Muscle of leg (tissue), 11 donors: ENCODE data around the gene PCNX2. TPM values are rescaled to one million over a fixed set of nuclear protein-coding genes. Genes with fewer than 3 reads are reported as not detected.
"Not testable (repeated sequence)": the region's sequence is repeated elsewhere in the genome, so short reads cannot be mapped to it uniquely, and the experiment has no call there.

Experiments used
- DNase-seq: peaks from one replicate; pipeline ENCODE4 v3.0.0; 2013
- H3K27ac ChIP-seq: one replicate; pipeline ENCODE4 v1.5.1; 2013; ENCODE audit warnings: mild to moderate bottlenecking, low read length, control low read depth
- H3K27me3 ChIP-seq: one replicate; pipeline ENCODE4 v1.6.1; 2013; ENCODE audit warnings: low read length; ENCODE audit not compliant: control insufficient read depth, insufficient read depth
- H3K36me3 ChIP-seq: one replicate; pipeline ENCODE4 v1.6.1; 2013; ENCODE audit warnings: low read length; ENCODE audit not compliant: control insufficient read depth, insufficient read depth
- H3K4me1 ChIP-seq: one replicate; pipeline ENCODE4 v1.6.1; 2013; ENCODE audit warnings: low read length; ENCODE audit not compliant: control insufficient read depth, insufficient read depth
- H3K4me3 ChIP-seq: one replicate; pipeline ENCODE4 v1.5.1; 2013; ENCODE audit warnings: low read length, control low read depth
- H3K9me3 ChIP-seq: replicated peaks from 2 replicates; pipeline ENCODE4 v1.6.1; 2013; ENCODE audit warnings: low read depth, low read length; ENCODE audit not compliant: control insufficient read depth
- WGBS: methylation state at CpG from one replicate; pipeline ENCODE4 v1.1.5; 2013; ENCODE audit warnings: missing lambda C conversion rate; ENCODE audit not compliant: insufficient coverage; 5-methylcytosine and 5-hydroxymethylcytosine counted together
- polyA plus RNA-seq, 8 donors: library from polyadenylated mRNA; unstranded; fragments of 120-200 nt; gene quantifications; one replicate each; pipeline versions ENCODE4 v1.2.1 to v1.2.3, GENCODE V29; 2013; ENCODE audit warnings: inconsistent platforms in 1 of 8, low replicate concordance in 1 of 8; ENCODE audit not compliant: insufficient read length in 8 of 8, insufficient read depth in 1 of 8
- total RNA-seq: library from RNA; stranded (reverse); fragments of 120-200 nt; gene quantifications from one replicate; pipeline ENCODE4 v1.2.4, GENCODE V29; 2013

The PCNX2 gene
- total and polyA plus RNA-seq, 9 donors, result 2.5 to 5.2 (median 3.9) TPM

GRCh38 chr1:233197940-233198339, 97.6 kb downstream of the PCNX2 start:
- no peak overlapping the region for H3K27ac ChIP-seq
- DNase-seq, result no peak
- no peaks in the 10 kb centered on the region for H3K4me1 ChIP-seq
- no peaks in the 10 kb centered on the region for H3K9me3 ChIP-seq
- no CpG with 5 or more reads among the region's 2 CpGs for WGBS
- H3K27me3 ChIP-seq, result no peaks in the 10 kb centered on the region
- H3K36me3 ChIP-seq, result no peaks in the 10 kb centered on the region
- no peak overlapping the region for H3K4me3 ChIP-seq

GRCh38 chr1:233193741-233194140, 101.8 kb downstream of the PCNX2 start:
- Histone ChIP-seq H3K4me1 (no peaks in the 10 kb centered on the region), H3K27ac (no peak overlapping the region), H3K36me3 (no peaks in the 10 kb centered on the region), H3K4me3 (no peak overlapping the region), H3K27me3 (no peaks in the 10 kb centered on the region), H3K9me3 (no peaks in the 10 kb centered on the region)
- WGBS, result no CpG with 5 or more reads among the region's 3 CpGs
- no peak for DNase-seq

- WGBS, result no CpG with 5 or more reads among the region's 5 CpGs
- Histone ChIP-seq H3K27me3 (no peaks in the 10 kb centered on the region), H3K36me3 (no peaks in the 10 kb centered on the region), H3K27ac (no peak overlapping the region), H3K4me3 (no peak overlapping the region), H3K4me1 (no peaks in the 10 kb centered on the region), H3K9me3 (no peaks in the 10 kb centered on the region)
- DNase-seq, result no peak
These were observed 104.5 kb downstream of the PCNX2 start for GRCh38 chr1:233190987-233191386.

- no CpG with 5 or more reads among the region's 3 CpGs for WGBS
- H3K9me3 ChIP-seq, result no peaks in the 10 kb centered on the region
- H3K4me1 ChIP-seq, result no peaks in the 10 kb centered on the region
- no peak for DNase-seq
- no peak overlapping the region for H3K4me3 ChIP-seq
- no peaks in the 10 kb centered on the region for H3K27me3 ChIP-seq
- H3K36me3 ChIP-seq, result no peaks in the 10 kb centered on the region
- H3K27ac ChIP-seq, result no peak overlapping the region
These were observed 106.0 kb downstream of the PCNX2 start for GRCh38 chr1:233189526-233189925.

GRCh38 chr1:233188061-233188460, 107.5 kb downstream of the PCNX2 start:
- Histone ChIP-seq H3K4me1 (no peaks in the 10 kb centered on the region), H3K9me3 (no peaks in the 10 kb centered on the region), H3K4me3 (no peak overlapping the region), H3K27me3 (no peaks in the 10 kb centered on the region), H3K36me3 (no peaks in the 10 kb centered on the region), H3K27ac (no peak overlapping the region)
- no peak for DNase-seq
- WGBS, result 89% methylated on average over 4 of the region's 4 CpGs

GRCh38 chr1:233183226-233184020, 112.1 kb downstream of the PCNX2 start:
- Histone ChIP-seq H3K9me3 (no peaks in the 10 kb centered on the region), H3K36me3 (no peaks in the 10 kb centered on the region), H3K27me3 (no peaks in the 10 kb centered on the region), H3K4me1 (no peaks in the 10 kb centered on the region), H3K4me3 (no peak overlapping the region), H3K27ac (no peak overlapping the region)
- 70% methylated on average over 5 of the region's 8 CpGs for WGBS
- DNase-seq, result no peak

- Histone ChIP-seq H3K27ac (no peak overlapping the region), H3K36me3 (peaks cover under 1% of the 10 kb centered on the region), H3K9me3 (no peaks in the 10 kb centered on the region), H3K4me3 (no peak overlapping the region), H3K4me1 (no peaks in the 10 kb centered on the region), H3K27me3 (no peaks in the 10 kb centered on the region)
- DNase-seq, result no peak
- WGBS, result 93% methylated on average over 2 of the region's 2 CpGs
These were observed 112.9 kb downstream of the PCNX2 start for GRCh38 chr1:233182587-233182986.

GRCh38 chr1:233180641-233181364, 114.7 kb downstream of the PCNX2 start:
- Histone ChIP-seq H3K36me3 (peaks cover 3% of the 10 kb centered on the region), H3K4me3 (no peak overlapping the region), H3K9me3 (no peaks in the 10 kb centered on the region), H3K27me3 (no peaks in the 10 kb centered on the region), H3K27ac (no peak overlapping the region), H3K4me1 (no peaks in the 10 kb centered on the region)
- WGBS, result 66% methylated on average over 7 of the region's 9 CpGs
- no peak for DNase-seq

GRCh38 chr1:233179638-233180037, 115.9 kb downstream of the PCNX2 start:
- not testable (repeated sequence) for H3K4me1 ChIP-seq, H3K27me3 ChIP-seq, H3K4me3 ChIP-seq, DNase-seq, H3K36me3 ChIP-seq, H3K9me3 ChIP-seq, H3K27ac ChIP-seq
- WGBS, result 70% methylated on average over 1 of the region's 1 CpG

- Histone ChIP-seq H3K9me3 (peaks cover 2% of the 10 kb centered on the region), H3K4me1 (no peaks in the 10 kb centered on the region), H3K36me3 (no peaks in the 10 kb centered on the region), H3K27me3 (no peaks in the 10 kb centered on the region), H3K27ac (no peak overlapping the region), H3K4me3 (no peak overlapping the region)
- 84% methylated on average over 2 of the region's 2 CpGs for WGBS
- peak; percentile 26 for DNase-seq
These were observed 123.3 kb downstream of the PCNX2 start for GRCh38 chr1:233172201-233172600.
